Measurements from ENCODE around the gene CFLAR. TPM values are rescaled to one million over a fixed set of nuclear protein-coding genes. Genes with fewer than 3 reads are reported as not detected.

CFLAR gene
- polyA plus RNA-seq, 1 of the 3 experiments (the other 2 are of a cell fraction): 23.7 TPM

DNA sequence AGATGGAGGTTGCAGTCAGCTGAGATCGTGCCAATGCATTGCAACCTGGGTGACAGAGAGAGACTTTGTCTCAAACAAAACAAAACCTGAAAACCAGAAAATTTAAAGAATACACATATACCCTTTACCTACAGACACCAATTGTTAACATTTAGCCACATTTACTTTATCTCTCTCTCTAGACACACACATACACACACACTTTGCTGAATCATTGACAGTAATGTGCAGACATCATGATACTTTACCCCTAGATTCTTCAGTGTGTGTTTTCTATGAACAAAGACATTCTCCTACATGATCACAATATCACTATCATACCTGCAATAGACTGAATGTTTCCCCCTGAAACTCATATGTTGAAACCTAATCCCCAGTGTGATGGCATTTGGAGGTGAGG lies 10.2 kb upstream of the CFLAR start:
- Histone ChIP-seq H3K36me3 (replicated peaks in 1 of 2; ENCODE audit: control insufficient read depth in 1 of 2, insufficient read depth in 2 of 2, low read length in 1 of 2) (no peaks in the 10 kb centered on the region), H3K4me3 (ENCODE audit: low read depth in 2 of 2, low read length in 1 of 2) (no peak overlapping the region), H3K27me3 (ENCODE audit: insufficient read depth) (no peaks in the 10 kb centered on the region), H3K4me2 (no peak overlapping the region), H3K27ac (ENCODE audit: low read depth in 2 of 2, low read length in 1 of 2) (no peak overlapping the region), H2AFZ (ENCODE audit: low read depth) (no peak overlapping the region), H3K9me3 (no peaks in the 10 kb centered on the region), H3K9ac (no peak overlapping the region), H3K4me1 (ENCODE audit: control insufficient read depth in 1 of 2, insufficient read depth in 2 of 2, low read depth in 1 of 2, low read length in 1 of 2) (no peaks in the 10 kb centered on the region), H3K79me2 (ENCODE audit: insufficient read depth) (no peaks in the 10 kb centered on the region), H3F3A (replicated peaks; ENCODE audit: insufficient read depth) (no peaks in the 10 kb centered on the region), H3K9me2 (no peaks in the 10 kb centered on the region), H4K20me1 (ENCODE audit: insufficient read depth) (no peaks in the 10 kb centered on the region)
- CTCF ChIA-PET: interaction anchor here (0.6 to 1.6 kb wide), 3 partner anchors 9 to 52 kb away, joined by 3 to 4 read pairs (median 3); no protein-coding TSS in a partner anchor
- DNase-seq: no peak
- WGBS (ENCODE audit: low lambda C conversion rate): 100% methylated on average over 1 of the region's 1 CpG
- TF ChIP-seq POLR2AphosphoS5 (IDR thresholded peaks at IDR 0.05; ENCODE audit: low read depth, low read length) (no peak), EP300 (IDR thresholded peaks at IDR 0.05; ENCODE audit: borderline replicate concordance in 1 of 2, low read depth in 1 of 2, low read length in 1 of 2) (no peak), RXRA (IDR thresholded peaks at IDR 0.05; ENCODE audit: borderline replicate concordance, low read depth) (no peak), RAD21 (IDR thresholded peaks at IDR 0.05; ENCODE audit: low read length) (no peak), FOSL2 (IDR thresholded peaks at IDR 0.05; ENCODE audit: borderline replicate concordance, low read depth) (no peak), GABPA (IDR thresholded peaks at IDR 0.05; ENCODE audit: low read depth) (no peak), RCOR1 (IDR thresholded peaks at IDR 0.05; ENCODE audit: low read length) (no peak), NFIC (IDR thresholded peaks at IDR 0.05; ENCODE audit: borderline replicate concordance) (no peak), NRF1 (IDR thresholded peaks at IDR 0.05; ENCODE audit: low read depth, low read length) (no peak), SIN3A (IDR thresholded peaks at IDR 0.05; ENCODE audit: borderline replicate concordance, low read depth, low read length) (no peak), CHD2 (IDR thresholded peaks at IDR 0.05; ENCODE audit: low read length, partially characterized antibody) (no peak), GATA2 (CRISPR knock-in tag; IDR thresholded peaks at IDR 0.05) (no peak), FOXM1 (IDR thresholded peaks at IDR 0.05; ENCODE audit: low read depth) (no peak), FOXJ3 (CRISPR knock-in tag; IDR thresholded peaks at IDR 0.05) (no peak)
- TF ChIP-seq, protein P1, sequence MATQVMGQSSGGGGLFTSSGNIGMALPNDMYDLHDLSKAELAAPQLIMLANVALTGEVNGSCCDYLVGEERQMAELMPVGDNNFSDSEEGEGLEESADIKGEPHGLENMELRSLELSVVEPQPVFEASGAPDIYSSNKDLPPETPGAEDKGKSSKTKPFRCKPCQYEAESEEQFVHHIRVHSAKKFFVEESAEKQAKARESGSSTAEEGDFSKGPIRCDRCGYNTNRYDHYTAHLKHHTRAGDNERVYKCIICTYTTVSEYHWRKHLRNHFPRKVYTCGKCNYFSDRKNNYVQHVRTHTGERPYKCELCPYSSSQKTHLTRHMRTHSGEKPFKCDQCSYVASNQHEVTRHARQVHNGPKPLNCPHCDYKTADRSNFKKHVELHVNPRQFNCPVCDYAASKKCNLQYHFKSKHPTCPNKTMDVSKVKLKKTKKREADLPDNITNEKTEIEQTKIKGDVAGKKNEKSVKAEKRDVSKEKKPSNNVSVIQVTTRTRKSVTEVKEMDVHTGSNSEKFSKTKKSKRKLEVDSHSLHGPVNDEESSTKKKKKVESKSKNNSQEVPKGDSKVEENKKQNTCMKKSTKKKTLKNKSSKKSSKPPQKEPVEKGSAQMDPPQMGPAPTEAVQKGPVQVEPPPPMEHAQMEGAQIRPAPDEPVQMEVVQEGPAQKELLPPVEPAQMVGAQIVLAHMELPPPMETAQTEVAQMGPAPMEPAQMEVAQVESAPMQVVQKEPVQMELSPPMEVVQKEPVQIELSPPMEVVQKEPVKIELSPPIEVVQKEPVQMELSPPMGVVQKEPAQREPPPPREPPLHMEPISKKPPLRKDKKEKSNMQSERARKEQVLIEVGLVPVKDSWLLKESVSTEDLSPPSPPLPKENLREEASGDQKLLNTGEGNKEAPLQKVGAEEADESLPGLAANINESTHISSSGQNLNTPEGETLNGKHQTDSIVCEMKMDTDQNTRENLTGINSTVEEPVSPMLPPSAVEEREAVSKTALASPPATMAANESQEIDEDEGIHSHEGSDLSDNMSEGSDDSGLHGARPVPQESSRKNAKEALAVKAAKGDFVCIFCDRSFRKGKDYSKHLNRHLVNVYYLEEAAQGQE (IDR thresholded peaks at IDR 0.05; ENCODE audit: low read depth, low read length): no peak
- TF ChIP-seq, protein P2, sequence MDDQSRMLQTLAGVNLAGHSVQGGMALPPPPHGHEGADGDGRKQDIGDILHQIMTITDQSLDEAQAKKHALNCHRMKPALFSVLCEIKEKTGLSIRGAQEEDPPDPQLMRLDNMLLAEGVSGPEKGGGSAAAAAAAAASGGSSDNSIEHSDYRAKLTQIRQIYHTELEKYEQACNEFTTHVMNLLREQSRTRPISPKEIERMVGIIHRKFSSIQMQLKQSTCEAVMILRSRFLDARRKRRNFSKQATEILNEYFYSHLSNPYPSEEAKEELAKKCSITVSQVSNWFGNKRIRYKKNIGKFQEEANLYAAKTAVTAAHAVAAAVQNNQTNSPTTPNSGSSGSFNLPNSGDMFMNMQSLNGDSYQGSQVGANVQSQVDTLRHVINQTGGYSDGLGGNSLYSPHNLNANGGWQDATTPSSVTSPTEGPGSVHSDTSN (IDR thresholded peaks at IDR 0.05): no peak
- TF ChIP-seq, protein P3, sequence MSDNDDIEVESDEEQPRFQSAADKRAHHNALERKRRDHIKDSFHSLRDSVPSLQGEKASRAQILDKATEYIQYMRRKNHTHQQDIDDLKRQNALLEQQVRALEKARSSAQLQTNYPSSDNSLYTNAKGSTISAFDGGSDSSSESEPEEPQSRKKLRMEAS (IDR thresholded peaks at IDR 0.05; ENCODE audit: low read depth): no peak
- POLR2A ChIA-PET: no interaction called here

All from SK-N-SH (cell line).